Activated T-helper 17 cell treated with anti-CD3 and anti-CD28 coated beads, Interleukin-2, amount 50 U/mL, for 72 hours (primary cell): ENCODE measurements around the gene KIF2A. TPM values are rescaled to one million over a fixed set of nuclear protein-coding genes. Genes with fewer than 3 reads are reported as not detected.

Experiments used
- ATAC-seq: fragments of 150-1000 bp; cut with Tn5 transposase; replicated peaks from 2 replicates; pipeline ENCODE4 v1.10.0; 2021; ENCODE audit warnings: mild to moderate bottlenecking, moderate library complexity
- H3K27ac Mint-ChIP-seq: one replicate; pipeline ENCODE4 v1.8.0; 2022; ENCODE audit warnings: mixed read lengths
- H3K27me3 Mint-ChIP-seq: one replicate; pipeline ENCODE4 v1.8.0; 2022; ENCODE audit warnings: mixed read lengths
- H3K36me3 Mint-ChIP-seq: one replicate; pipeline ENCODE4 v1.8.0; 2022; ENCODE audit warnings: low read depth, mild to moderate bottlenecking, mixed read lengths
- H3K4me1 Mint-ChIP-seq: one replicate; pipeline ENCODE4 v1.8.0; 2022; ENCODE audit warnings: mixed read lengths
- H3K4me3 Mint-ChIP-seq: one replicate; pipeline ENCODE4 v1.8.0; 2022; ENCODE audit warnings: mild to moderate bottlenecking, mixed read lengths
- H3K9me3 Mint-ChIP-seq: one replicate; pipeline ENCODE4 v1.8.0; 2022; ENCODE audit warnings: mixed read lengths
- total RNA-seq, 2 donors: library from RNA; stranded (reverse); gene quantifications; one replicate each; pipeline ENCODE4 v1.2.3, GENCODE V29; 2022

KIF2A gene
- 100 to 1,000 TPM; 243 to 283 TPM for total RNA-seq

GRCh38 chr5:62305715-62306322 lies at the start of gene KIF2A:
KIF2A (plus strand) TSS chr5:62306206; CDS start chr5:62306473, 267 bp downstream.
- H3K27me3 Mint-ChIP-seq = no peaks in the 10 kb centered on the region
- peak within 1 kb of the TSS; percentile 97 for H3K4me3 Mint-ChIP-seq
- peak; percentile 90 for ATAC-seq
- H3K27ac Mint-ChIP-seq = peak within 1 kb of the TSS; percentile 98
- H3K4me1 Mint-ChIP-seq = peaks cover 34% of the 10 kb centered on the region
- H3K36me3 Mint-ChIP-seq = peaks cover 49% of the 10 kb centered on the region
- no peaks in the 10 kb centered on the region for H3K9me3 Mint-ChIP-seq

GRCh38 chr5:62257020-62257367 lies 49.0 kb upstream of the KIF2A start:
- Mint-ChIP-seq H3K9me3 (peaks cover 31% of the 10 kb centered on the region), H3K4me1 (peaks cover 59% of the 10 kb centered on the region), H3K4me3 (peak overlapping the region; percentile 73), H3K27ac (peak overlapping the region; percentile 79), H3K36me3 (no peaks in the 10 kb centered on the region), H3K27me3 (peaks cover 3% of the 10 kb centered on the region)
- no peak for ATAC-seq

DNA sequence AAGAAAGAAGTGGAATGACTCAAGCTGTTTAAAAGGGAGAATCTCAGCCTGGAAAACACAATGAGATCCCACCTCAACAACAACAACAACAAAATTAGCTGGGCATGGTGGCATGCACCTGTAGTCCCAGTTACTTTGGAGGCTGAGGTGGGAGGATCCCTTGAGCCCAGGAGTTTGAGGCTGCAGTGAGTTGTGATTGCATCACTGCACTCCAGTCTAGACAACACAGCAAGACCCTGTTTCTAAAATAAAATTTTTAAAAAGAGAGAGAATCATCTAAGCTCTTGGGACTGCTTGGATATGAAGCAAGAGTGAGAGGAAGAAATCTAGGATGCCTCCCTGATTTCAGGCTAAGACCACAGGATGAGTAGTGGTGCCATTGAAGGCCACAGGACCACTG lies 47.4 kb upstream of the KIF2A start:
- no peak for ATAC-seq
- H3K4me3 Mint-ChIP-seq = peak overlapping the region; percentile 56
- H3K4me1 Mint-ChIP-seq = peaks cover 45% of the 10 kb centered on the region
- no peaks in the 10 kb centered on the region for H3K36me3 Mint-ChIP-seq
- H3K9me3 Mint-ChIP-seq = peaks cover 19% of the 10 kb centered on the region
- peak overlapping the region; percentile 32 for H3K27ac Mint-ChIP-seq
- peaks cover 3% of the 10 kb centered on the region for H3K27me3 Mint-ChIP-seq

GRCh38 chr5:62259699-62260250 lies 46.2 kb upstream of the KIF2A start:
- ATAC-seq = no peak
- peaks cover 3% of the 10 kb centered on the region for H3K27me3 Mint-ChIP-seq
- H3K4me1 Mint-ChIP-seq = peaks cover 44% of the 10 kb centered on the region
- no peaks in the 10 kb centered on the region for H3K36me3 Mint-ChIP-seq
- no peak overlapping the region for H3K27ac Mint-ChIP-seq
- H3K9me3 Mint-ChIP-seq = peaks cover 11% of the 10 kb centered on the region
- peak overlapping the region; percentile 56 for H3K4me3 Mint-ChIP-seq

DNA sequence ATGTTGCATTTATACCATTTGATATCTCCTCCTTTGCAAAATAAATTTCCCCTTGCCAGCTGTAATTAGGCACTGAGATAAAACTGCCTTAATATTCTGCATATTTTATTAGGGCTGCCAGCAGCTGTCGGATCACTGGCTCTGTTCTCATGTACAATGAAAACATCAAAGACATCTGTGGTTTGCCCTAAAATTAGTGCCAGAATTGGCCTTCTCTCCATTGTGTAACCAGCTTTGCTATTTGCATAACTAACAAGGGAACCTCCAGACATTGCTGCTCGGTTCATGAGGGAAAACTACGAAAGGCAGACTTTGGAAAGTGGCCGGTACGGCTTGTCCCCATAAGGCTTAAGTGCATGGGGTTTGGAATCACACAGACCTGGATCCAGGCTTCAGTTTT lies 45.5 kb upstream of the KIF2A start:
- Mint-ChIP-seq H3K9me3 (peaks cover 11% of the 10 kb centered on the region), H3K27ac (no peak overlapping the region)

DNA sequence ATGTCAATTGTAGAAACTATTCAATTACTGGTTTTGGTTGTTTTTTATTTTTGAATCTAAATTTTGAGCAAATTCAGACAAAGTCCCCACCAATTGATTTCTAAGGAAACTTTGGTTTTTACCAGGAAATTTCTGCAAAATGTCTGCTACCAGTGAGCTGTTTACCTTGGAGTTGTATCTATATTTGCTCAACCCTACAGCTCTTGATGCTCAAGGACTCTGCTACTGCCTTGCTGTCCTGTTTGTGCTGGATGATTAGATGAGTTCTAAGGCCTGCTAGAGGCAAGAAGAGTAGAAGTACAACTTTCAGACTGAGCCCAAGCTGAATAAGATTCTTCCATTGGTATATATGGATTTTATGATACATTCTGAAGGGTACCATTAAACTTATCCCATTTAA lies 42.6 kb upstream of the KIF2A start:
- Mint-ChIP-seq H3K27me3 (peaks cover 3% of the 10 kb centered on the region), H3K4me1 (peaks cover 34% of the 10 kb centered on the region), H3K9me3 (peaks cover 6% of the 10 kb centered on the region), H3K27ac (no peak overlapping the region), H3K4me3 (no peak overlapping the region), H3K36me3 (no peaks in the 10 kb centered on the region)
- no peak for ATAC-seq

More for the DNA sequence above, 45.5 kb upstream of the KIF2A start:
- Mint-ChIP-seq H3K27me3 (peaks cover 3% of the 10 kb centered on the region), H3K4me1 (peaks cover 43% of the 10 kb centered on the region), H3K36me3 (no peaks in the 10 kb centered on the region), H3K4me3 (peak overlapping the region; percentile 56)
- ATAC-seq = no peak

DNA sequence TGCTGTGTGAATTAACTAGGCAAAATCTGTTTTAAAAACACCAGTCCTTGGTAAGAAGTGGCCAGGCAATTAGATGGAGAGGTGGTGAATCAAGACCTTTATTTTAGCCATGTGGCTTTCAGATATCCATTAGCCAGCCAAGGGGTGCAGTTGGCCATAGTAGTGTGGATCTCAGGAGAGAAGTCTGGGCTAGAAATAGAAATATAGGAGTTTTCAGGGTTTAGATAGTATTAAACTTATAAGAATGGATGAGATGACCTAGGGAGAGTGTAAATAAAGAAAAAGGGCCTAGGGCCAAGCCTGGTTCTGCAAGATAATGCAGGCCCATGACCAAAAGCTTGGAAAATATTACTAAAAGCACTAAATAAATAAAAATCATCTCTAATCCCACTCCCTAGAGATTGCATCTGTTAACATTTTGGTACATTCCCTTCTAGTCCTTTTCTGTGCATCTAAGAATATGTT lies 40.3 kb upstream of the KIF2A start:
- ATAC-seq = no peak
- Mint-ChIP-seq H3K4me3 (no peak overlapping the region), H3K27ac (no peak overlapping the region), H3K36me3 (no peaks in the 10 kb centered on the region), H3K27me3 (no peaks in the 10 kb centered on the region), H3K4me1 (peaks cover 25% of the 10 kb centered on the region), H3K9me3 (no peaks in the 10 kb centered on the region)

DNA sequence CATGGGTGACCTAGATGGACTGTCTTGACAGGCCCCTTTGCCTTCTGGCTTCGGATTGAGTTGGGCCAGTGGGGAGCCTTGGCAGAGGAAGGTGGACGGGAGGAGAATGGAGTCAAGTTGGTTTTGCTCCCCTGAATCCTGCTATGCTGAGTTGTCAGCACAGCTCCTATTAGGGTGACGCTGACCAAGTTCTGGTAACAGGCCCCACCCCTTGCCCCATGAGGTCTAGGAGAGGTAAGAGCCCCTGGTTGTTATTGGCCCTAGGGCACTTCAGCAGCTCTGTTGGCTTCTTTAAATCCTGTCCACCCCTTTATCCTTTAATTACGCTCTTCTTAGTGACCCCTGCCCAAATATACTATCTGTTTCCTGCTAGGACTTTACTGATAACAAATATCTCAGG lies 39.4 kb upstream of the KIF2A start:
- Mint-ChIP-seq H3K4me3 (no peak overlapping the region), H3K36me3 (no peaks in the 10 kb centered on the region), H3K27me3 (no peaks in the 10 kb centered on the region), H3K9me3 (peaks cover 3% of the 10 kb centered on the region), H3K27ac (no peak overlapping the region), H3K4me1 (peaks cover 23% of the 10 kb centered on the region)
- ATAC-seq = no peak

DNA sequence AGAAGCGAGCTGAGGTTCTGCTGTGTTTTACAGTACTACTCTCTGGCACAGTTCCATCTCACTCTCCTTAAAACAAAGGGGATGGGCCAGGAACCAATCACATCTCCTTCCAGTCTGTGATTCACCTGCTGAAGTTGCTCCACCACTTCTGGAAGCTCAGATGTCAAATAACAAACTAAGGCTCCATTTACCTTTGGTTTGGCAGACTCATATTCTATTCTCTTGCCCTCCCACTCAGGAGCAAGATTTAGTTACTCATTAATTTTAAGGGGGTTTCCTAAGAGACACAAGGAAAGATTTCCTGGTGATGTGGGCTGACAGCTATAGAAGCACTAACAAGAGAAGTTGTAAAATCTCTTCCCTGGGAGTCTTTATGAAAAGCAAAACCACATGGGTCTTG lies 37.8 kb upstream of the KIF2A start:
- peak overlapping the region; percentile 55 for H3K27ac Mint-ChIP-seq
- H3K4me1 Mint-ChIP-seq = peaks cover 29% of the 10 kb centered on the region
- no peaks in the 10 kb centered on the region for H3K36me3 Mint-ChIP-seq
- H3K27me3 Mint-ChIP-seq = no peaks in the 10 kb centered on the region
- peak; percentile 96 for ATAC-seq
- H3K9me3 Mint-ChIP-seq = peaks cover 3% of the 10 kb centered on the region
- peak overlapping the region; percentile 54 for H3K4me3 Mint-ChIP-seq

- Mint-ChIP-seq H3K36me3 (no peaks in the 10 kb centered on the region), H3K9me3 (peaks cover 3% of the 10 kb centered on the region), H3K27me3 (no peaks in the 10 kb centered on the region), H3K4me3 (peak overlapping the region; percentile 54), H3K27ac (peak overlapping the region; percentile 55), H3K4me1 (peaks cover 29% of the 10 kb centered on the region)
- ATAC-seq = peak; percentile 28
Observed at GRCh38 chr5:62268792-62269191, 37.2 kb upstream of the KIF2A start.

DNA sequence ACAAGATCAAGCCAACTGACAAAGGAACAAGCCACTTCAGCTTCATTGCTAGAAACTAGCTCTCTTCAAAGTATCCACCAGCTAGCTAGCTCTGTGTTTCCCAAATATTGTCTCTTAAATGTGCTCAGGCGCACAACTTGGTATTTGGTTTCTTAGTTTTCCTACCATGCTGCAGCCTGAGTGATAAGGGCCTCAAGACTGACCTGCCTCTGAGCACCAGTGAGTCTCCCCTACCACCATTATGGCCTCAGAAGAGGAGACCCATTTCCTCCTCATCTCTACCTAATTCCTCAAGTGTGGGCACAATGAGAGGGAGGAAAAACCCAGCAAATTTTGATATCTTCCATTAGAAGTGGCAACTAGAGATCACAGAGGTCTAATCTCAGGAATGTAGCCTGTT lies 34.6 kb upstream of the KIF2A start:
- ATAC-seq = no peak
- Mint-ChIP-seq H3K9me3 (peaks cover 3% of the 10 kb centered on the region), H3K27me3 (no peaks in the 10 kb centered on the region), H3K27ac (peak overlapping the region; percentile 12), H3K4me3 (no peak overlapping the region), H3K36me3 (no peaks in the 10 kb centered on the region), H3K4me1 (peaks cover 22% of the 10 kb centered on the region)

DNA sequence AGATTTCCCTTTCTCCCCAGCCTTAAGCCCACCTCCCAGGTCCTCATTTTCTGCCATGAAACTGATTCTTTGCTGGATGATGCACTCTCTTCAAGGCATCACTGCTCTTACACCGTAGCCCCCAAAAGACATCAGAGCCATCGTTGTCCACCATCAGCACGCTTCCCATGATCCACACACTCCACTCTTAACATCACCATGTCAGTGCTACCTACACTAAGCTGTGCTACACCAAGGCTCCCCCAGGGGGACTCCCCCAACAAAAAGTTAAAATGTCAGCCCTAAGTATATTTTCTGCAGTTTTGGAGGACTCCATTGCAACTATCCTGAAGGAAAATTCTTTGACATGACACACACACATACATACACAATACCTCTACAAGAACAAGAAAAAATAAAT lies 34.1 kb upstream of the KIF2A start:
- Mint-ChIP-seq H3K36me3 (no peaks in the 10 kb centered on the region), H3K4me3 (no peak overlapping the region), H3K27me3 (no peaks in the 10 kb centered on the region), H3K4me1 (peaks cover 23% of the 10 kb centered on the region), H3K27ac (peak overlapping the region; percentile 12), H3K9me3 (peaks cover 3% of the 10 kb centered on the region)
- no peak for ATAC-seq

GRCh38 chr5:62273687-62274086 lies 32.3 kb upstream of the KIF2A start:
- Mint-ChIP-seq H3K27ac (no peak overlapping the region), H3K36me3 (no peaks in the 10 kb centered on the region), H3K4me1 (peaks cover 24% of the 10 kb centered on the region), H3K9me3 (peaks cover 3% of the 10 kb centered on the region), H3K27me3 (no peaks in the 10 kb centered on the region), H3K4me3 (no peak overlapping the region)
- no peak for ATAC-seq

GRCh38 chr5:62275581-62275980 lies 30.4 kb upstream of the KIF2A start:
- peaks cover 23% of the 10 kb centered on the region for H3K4me1 Mint-ChIP-seq
- no peak for ATAC-seq
- H3K27me3 Mint-ChIP-seq = no peaks in the 10 kb centered on the region
- H3K36me3 Mint-ChIP-seq = no peaks in the 10 kb centered on the region
- H3K4me3 Mint-ChIP-seq = no peak overlapping the region
- H3K27ac Mint-ChIP-seq = peak overlapping the region; percentile 42
- H3K9me3 Mint-ChIP-seq = peaks cover 3% of the 10 kb centered on the region

GRCh38 chr5:62281411-62281810 lies 24.6 kb upstream of the KIF2A start:
- peaks cover 10% of the 10 kb centered on the region for H3K36me3 Mint-ChIP-seq
- H3K27me3 Mint-ChIP-seq = no peaks in the 10 kb centered on the region

More at GRCh38 chr5:62281411-62281810, 24.6 kb upstream of the KIF2A start:
- Mint-ChIP-seq H3K9me3 (peaks cover 8% of the 10 kb centered on the region), H3K27ac (no peak overlapping the region), H3K4me1 (peaks cover 43% of the 10 kb centered on the region), H3K4me3 (no peak overlapping the region)
- ATAC-seq = no peak
